Neutrophil (primary cell): ENCODE data around the gene ECT2L.

Source experiments
- H3K27ac ChIP-seq: fragments of 200-600 bp; sonication (generic); 2 replicates; pipeline ENCODE4 v1.5.1; 2016; ENCODE audit warnings: mild to moderate bottlenecking, moderate library complexity
- H3K27me3 ChIP-seq: fragments of 200-600 bp; sonication (generic); 2 replicates; pipeline ENCODE4 v1.6.0; 2016; ENCODE audit warnings: mild to moderate bottlenecking
- H3K36me3 ChIP-seq: fragments of 200-600 bp; sonication (generic); 2 replicates; pipeline ENCODE4 v1.5.1; 2017
- H3K4me1 ChIP-seq, 2 experiments: fragments of 200-600 bp in 1 of 2; sonication (generic) in 1 of 2; 1 replicate in 1 of 2; 2 replicates in 1 of 2; pipeline versions ENCODE4 v1.5.1 to v1.6.1; 2013 to 2016; ENCODE audit warnings: low read depth in 1 of 2, low read length in 1 of 2, mild to moderate bottlenecking in 1 of 2, moderate library complexity in 1 of 2; ENCODE audit not compliant: control insufficient read depth in 1 of 2, insufficient read depth in 1 of 2
- H3K4me3 ChIP-seq, 2 experiments: fragments of 200-600 bp in 1 of 2; sonication (generic) in 1 of 2; 1 replicate in 1 of 2; 2 replicates in 1 of 2; pipeline ENCODE4 v1.5.1; 2013 to 2016; ENCODE audit warnings: low read depth in 1 of 2, low read length in 1 of 2, mild to moderate bottlenecking in 1 of 2, moderate library complexity in 1 of 2
- H3K9me3 ChIP-seq: fragments of 200-600 bp; sonication (generic); 2 replicates; pipeline ENCODE4 v1.5.1; 2016
- CTCF ChIP-seq: fragments of 200-600 bp; sonication (generic); IDR thresholded peaks from 2 replicates; pipeline ENCODE4 v1.5.1; 2016; ENCODE audit warnings: antibody characterized with exemption

ECT2L gene

GRCh38 chr6:138953451-138953850 lies 157.6 kb downstream of the ECT2L start:
- TF ChIP-seq CTCF, result no peak
- H3K9me3 ChIP-seq, result no peaks in the 10 kb centered on the region
- H3K36me3 ChIP-seq, result no peaks in the 10 kb centered on the region
- H3K27me3 ChIP-seq, result no peaks in the 10 kb centered on the region
- no peak overlapping the region for H3K27ac ChIP-seq
- H3K4me3 ChIP-seq, result no peak overlapping the region
- peaks cover 13 to 20% of the 10 kb centered on the region in 2 experiments for H3K4me1 ChIP-seq
